ENCODE results near the gene INPP5A.

The INPP5A gene

GRCh38 chr10:132602614-132603013, 65.0 kb downstream of the INPP5A start:
- no peak for DNase-seq

GRCh38 chr10:132603851-132604533, 66.4 kb downstream of the INPP5A start:
- no peak for DNase-seq

GRCh38 chr10:132604686-132605085, 67.1 kb downstream of the INPP5A start:
- DNase-seq: no peak

- no peak for DNase-seq
Observed at GRCh38 chr10:132605390-132605789, 67.8 kb downstream of the INPP5A start.

DNA sequence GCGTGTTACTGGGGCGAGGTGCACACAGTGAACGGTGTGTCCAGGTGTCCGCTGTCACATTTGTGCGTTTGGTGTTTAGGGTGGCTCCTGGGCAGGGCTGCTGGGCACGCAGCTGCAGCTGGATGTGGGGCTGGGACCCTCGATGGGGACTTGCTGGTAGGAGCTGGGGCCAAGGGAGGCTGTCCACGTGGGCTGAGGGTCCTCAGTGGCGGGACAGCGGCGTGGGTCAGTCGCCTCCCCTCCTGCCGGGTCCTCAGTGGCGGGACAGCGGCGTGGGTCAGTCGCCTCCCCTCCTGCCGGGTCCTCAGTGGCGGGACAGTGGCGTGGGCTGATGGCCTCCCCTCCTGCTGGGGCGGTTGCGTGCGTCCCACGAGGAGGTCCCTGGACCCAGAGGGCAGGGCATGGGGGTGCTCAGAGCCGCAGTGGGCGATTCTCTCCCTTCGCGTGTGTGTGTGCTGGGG, 68.5 kb downstream of the INPP5A start:
- no peak for DNase-seq

GRCh38 chr10:132606536-132607316, 69.1 kb downstream of the INPP5A start:
- DNase-seq: no peak

- no peak for DNase-seq
Observed at GRCh38 chr10:132607491-132607890, 69.9 kb downstream of the INPP5A start.

DNA sequence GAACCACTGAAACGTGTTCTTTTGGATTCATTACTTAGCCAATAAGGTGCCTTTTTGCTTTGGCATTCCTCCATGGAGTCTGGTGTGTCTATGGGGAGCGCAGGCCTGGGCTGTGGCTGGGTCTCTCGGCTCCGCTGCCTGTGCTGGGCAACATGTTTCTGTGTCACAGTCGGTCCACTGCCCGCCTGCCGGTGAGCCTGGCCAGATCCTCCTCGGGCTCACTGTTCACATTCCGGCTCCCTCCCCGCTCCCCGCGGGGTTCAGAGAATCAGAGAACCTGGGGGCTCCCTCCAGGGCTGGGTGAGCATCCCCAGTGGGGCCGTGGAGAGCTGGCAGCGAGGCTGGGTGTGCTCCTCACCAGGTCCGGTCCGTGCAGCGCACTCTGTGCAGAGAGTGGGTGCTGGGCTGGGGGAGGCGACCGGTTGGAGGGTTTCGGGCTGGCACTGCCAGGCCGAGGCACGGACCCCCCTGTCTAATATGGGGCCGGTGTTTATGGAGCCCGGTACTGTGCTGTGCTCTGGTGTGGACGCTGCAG, 70.4 kb downstream of the INPP5A start:
- no peak for DNase-seq

DNA sequence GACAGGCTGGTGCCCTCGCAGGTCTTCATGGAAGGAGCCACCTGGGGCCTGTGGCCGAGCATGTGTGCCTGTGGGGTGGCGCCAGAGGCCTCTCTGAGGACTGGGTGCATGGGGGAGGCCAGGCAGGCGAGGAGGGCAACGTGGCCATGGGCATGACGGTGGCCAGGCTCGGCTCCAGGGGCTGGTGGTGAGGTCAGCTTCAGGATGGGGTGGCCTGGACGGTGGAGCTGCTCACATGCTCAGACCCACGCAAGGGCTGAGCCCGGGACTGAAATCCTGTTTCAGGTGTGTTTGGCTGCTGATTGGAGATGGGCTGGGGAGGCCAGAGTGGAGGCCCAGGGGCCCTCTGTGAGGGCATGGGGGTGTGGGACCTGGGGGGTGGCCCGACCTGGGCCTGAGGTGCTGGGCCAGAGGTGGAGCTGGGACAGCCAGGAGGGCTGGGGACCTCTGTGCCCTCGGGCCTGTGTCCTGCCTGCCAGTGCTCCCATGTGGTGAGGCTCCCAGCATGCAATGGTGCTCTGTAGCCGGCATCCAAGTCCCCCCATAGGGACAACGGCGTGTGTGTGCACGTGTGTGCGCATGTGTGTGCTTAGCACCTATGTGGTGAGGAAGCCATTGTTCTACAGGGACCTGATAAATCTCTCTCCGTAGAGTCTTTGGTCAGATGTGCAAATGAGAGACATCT, 71.1 kb downstream of the INPP5A start:
- no peak for DNase-seq

DNA sequence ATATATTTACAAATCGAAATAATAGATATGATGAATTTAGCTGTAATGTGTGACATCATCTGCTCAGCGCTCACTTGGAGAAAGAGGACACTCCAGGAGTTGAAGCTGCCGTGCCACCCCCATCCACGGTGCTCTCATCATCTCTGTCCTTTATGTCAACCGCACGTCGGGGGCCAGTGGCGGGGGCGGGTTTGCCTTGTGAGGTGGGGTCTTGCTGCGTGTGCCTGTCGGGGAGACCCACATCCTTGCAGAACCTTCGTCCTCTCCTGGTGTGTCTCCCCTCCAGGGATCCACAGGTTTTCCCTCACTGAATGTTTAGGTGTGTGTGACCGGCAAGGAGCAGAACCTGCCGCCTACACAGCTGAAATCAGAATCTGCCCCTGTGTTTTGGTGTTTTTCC, 71.6 kb downstream of the INPP5A start:
- DNase-seq: no peak

DNA sequence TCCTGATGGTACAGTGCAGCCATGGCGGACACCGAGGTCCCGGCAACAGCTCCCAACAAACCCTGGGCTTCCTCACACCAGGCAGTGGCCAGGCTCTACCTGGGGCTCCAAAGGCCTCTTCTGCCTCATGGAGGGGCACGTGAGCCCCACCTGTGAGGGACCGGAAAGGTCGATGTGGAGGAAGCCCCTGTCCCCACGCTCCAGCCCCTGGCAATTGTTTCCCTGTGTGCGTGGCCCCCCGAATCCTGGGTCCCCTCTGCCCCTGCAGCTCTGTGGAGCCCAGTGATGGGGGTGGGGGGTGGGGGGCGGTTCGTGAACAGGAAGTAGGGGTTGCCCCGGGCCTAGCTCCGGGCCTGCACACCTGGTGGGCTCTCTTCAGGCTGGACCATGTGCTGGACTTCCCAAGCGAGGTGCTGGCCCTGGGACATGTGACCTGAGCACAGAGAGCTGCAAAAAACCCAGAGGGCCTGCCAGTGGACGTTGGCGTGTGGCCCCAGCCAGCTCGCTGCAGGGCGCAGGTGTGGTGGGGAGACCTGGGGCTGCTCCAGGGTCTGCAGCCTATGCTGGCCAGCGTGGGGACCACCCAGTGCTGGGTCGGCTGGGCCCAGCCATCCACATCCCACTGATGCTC, 72.6 kb downstream of the INPP5A start:
- DNase-seq: no peak

- no peak for DNase-seq
Observed at GRCh38 chr10:132611026-132611910, 73.7 kb downstream of the INPP5A start.

DNA sequence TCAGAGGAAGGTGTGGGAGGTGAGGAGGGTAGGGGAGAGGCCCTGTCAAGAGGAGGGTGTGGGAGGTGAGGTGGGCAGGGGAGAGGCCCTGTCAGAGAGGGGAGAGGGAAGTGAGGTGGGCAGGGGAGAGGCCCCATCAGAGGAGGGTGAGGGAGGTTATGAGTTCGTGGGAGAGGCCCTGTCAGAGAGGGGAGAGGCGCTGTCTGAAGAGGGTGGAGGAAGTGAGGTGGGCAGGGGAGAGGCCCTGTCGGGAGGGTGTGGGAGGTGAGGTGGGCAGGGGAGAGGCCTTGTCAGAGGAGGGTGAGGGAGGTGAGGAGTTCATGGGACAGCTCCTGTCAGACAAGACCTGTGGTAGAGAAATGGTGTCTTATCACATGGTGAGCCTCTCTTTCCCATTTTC, 74.4 kb downstream of the INPP5A start:
- DNase-seq: no peak

- no peak for DNase-seq
Observed at GRCh38 chr10:132612571-132613504, 75.3 kb downstream of the INPP5A start.

- no peak for DNase-seq
Observed at GRCh38 chr10:132613566-132614348, 76.2 kb downstream of the INPP5A start.

DNA sequence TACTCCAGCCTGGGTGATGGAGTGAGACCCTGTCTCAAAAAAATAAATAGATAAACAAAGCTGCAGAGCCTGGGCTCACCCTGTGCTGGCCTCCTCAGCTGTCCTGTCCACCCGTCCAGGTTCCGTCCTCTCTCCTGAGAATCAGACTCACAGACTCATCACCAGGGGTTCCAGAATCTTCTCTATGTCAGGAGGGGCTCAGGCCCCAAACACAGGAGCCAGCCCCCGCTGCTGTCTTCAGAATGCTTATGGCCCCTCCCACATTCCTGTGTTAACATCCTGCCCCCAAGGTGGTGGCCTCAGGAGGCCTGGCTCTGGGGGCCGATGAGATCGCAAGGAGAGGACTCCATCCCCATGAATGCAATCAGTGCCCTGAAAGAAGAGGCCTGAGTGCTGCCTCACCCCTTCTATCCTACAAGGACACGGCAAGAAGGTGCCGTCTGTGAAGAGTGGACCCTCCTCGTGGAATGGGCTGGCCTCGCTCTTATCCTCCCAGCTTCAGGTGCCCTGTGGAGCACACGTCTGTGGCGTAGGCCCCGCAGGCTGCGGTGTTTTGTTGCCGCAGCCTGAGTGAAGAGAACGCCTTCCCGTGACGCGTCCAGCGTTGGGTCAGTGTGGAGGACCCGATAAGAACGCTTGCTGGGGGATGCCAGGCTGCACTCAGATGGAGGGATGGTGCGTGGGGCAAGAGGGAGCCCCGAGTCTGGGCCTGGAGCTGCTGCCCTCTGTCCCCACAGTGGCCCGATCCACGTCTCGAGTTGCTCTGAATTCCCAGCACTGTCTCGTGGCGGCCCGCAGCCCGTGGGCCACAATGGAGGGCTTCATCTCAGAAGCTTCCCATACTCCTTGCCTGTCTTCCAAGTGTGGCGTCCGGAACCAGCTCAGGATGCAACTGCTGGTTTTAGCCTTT, 77.1 kb downstream of the INPP5A start:
- DNase-seq: no peak

DNA sequence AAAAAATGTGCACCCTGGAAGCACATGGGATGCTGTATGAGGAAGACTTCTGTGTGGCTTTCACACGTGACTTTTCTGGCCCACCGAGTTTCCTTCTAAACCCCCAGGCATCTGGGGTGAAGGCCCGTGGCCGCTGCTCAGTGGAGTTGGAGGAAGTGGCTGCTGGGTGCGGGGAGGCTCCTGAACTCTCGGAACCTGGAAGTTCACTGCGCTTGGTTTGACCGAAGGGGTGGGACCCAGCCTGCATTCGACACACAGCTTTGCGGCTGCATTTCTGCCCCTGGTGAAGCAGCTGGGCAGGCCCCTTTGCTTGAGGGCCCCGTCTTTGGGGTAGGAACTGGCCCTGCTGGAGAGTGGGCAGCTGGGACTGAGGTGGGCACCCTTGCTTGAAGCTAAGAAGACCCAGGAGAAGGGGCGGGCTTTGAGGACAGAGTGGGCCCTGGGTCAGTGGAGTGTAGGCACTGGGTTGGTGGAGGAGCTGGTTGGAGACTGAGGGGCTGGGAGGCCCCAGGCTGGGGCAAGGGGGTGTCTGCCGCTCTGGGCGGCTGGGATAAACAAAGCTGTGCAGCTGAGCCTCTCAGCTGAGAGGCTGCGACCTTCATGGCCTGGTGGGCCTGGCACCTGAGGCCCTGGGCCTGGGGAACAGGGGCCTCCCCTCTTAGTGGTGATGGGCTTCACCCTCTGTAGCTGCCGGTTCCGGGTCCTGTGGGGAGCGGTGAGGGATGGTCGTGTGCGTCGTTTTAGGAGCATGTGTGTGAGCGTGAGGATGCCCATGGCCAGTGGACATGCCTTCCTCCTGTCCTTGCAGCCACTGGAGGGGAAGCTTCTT, 78.0 kb downstream of the INPP5A start:
- DNase-seq: no peak
